ENCODE data around the gene PHYHD1.
"Not testable (repeated sequence)": the region's sequence is repeated elsewhere in the genome, so short reads cannot be mapped to it uniquely, and the experiment has no call there.

The PHYHD1 gene

GRCh38 chr9:128947277-128947526 is 26.4 kb downstream of the PHYHD1 start:
- no peak for DNase-seq (ENCODE audit: extremely low spot score, insufficient read length, low read depth)
- FAIRE-seq = no peak

DNA sequence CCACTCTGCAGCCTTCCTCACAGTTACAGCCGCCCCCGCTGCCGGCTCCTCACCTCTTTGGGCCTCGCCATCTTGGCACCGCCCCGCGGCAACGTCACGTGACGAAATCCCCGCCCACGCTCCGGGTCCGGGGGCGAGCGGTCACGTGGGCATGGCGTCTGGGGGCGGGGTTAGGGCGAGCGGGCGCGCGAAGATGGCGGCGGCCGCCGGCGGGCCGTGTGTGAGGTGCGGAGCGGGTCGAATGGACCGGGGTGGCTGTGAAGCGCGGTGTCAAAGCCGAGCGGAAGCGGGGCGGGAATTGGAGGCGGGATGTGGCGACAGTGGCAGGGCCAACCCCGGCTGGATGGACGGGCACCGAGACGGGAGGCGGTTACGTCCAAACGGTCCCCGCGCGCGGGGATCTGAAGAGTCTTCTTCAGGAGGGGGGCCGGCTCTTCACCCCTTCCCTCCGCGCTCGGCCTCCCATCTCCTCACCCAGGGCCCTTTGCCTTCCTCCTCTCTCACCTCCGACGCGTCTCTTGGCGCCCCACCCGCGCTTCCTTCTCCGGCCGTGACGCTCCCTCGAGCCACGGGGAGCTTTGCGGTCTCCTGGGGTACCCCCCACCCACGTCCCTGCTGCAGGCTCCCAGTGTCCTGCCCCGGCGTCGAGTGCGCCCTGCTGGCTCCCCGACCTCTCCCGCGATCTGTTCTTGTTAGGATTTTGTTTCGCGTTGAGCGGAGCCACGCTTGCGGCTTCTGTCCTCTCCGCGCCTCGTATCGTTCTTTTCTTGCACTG is 26.9 kb downstream of the PHYHD1 start, which contains the start of the genes DOLK and NUP188:
Gene DOLK (minus strand): TSS at position 77 of the 775 bp plus-strand sequence. CDS start 300 bp downstream, outside the sequence.
Gene NUP188 (plus strand): TSS at position 173 of the 775 bp plus-strand sequence. CDS start 21 bp downstream, at position 194.
- peak; percentile 86 for FAIRE-seq
- peak; percentile 99 for DNase-seq (ENCODE audit: extremely low spot score, insufficient read length, low read depth)

DNA sequence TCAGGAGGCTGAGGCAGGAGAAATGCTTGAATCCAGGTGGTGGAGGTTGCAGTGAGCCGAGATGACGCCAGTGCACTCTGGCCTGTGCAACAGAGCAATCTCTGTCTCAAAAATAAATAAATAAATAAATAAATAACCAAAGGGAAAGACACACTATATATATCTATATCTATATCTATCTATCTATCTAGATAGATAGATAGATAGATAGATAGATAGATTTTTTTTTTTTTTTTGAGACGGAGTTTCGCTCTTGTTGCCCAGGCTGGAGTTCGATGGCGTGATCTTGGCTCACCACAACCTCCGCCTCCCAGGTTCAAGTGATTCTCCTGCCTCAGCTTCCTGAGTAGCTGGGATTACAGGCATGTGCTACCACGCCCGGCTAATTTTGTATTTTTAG is 40.6 kb downstream of the PHYHD1 start:
- FAIRE-seq; DNase-seq (ENCODE audit: extremely low spot score, insufficient read length, low read depth): not testable (repeated sequence)

GRCh38 chr9:128969491-128969890 is 48.7 kb downstream of the PHYHD1 start:
- FAIRE-seq (no peak), DNase-seq (ENCODE audit: extremely low spot score, insufficient read length, low read depth) (no peak)

DNA sequence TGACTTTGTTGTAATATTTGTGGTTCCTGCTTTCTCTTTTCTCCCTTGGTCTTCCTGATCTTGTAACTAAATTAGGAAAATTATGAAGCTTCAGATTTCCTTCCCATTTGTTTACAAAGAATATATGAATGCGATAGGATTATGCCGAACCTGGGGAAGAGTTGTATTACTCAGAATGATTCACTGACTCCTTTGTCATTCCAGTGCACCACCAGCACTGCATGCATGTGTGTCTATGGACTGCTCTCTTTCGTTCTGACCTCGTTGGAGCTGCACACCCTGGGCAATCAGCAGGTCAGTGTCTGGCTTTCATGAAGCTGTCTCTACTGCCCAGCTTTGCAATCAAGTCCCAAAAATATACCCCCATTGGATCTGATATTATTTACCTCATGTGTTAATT is 52.2 kb downstream of the PHYHD1 start:
- DNase-seq (ENCODE audit: extremely low spot score, insufficient read length, low read depth) (no peak), FAIRE-seq (no peak)

GRCh38 chr9:128979111-128979510 is 58.3 kb downstream of the PHYHD1 start:
- FAIRE-seq = no peak

GRCh38 chr9:128983536-128983935 is 62.8 kb downstream of the PHYHD1 start:
- DNase-seq (ENCODE audit: extremely low spot score, insufficient read length, low read depth) = no peak

More at GRCh38 chr9:128979111-128979510, 58.3 kb downstream of the PHYHD1 start:
- DNase-seq (ENCODE audit: extremely low spot score, insufficient read length, low read depth) = no peak

DNA sequence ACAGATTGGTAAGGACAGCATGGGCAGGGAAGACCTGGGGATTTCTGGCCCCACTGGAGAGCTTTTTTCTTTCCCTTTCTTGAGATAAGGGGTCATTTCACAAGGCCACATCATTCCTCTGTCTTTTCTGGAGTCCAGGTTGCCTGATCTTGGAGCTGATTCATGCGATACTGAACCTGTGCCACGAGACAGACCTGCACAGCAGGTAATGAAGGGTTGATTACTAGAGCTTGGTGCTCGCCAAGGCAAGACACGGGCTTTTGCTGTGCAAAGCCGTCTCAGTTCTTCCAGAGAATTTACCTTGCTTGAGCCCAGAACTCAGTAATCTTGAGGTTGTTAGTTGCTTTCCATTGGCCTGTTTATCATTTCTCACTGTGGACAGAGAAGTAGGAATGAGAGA is 65.9 kb downstream of the PHYHD1 start:
- no peak for FAIRE-seq

More at GRCh38 chr9:128983536-128983935, 62.8 kb downstream of the PHYHD1 start:
- FAIRE-seq = no peak

DNA sequence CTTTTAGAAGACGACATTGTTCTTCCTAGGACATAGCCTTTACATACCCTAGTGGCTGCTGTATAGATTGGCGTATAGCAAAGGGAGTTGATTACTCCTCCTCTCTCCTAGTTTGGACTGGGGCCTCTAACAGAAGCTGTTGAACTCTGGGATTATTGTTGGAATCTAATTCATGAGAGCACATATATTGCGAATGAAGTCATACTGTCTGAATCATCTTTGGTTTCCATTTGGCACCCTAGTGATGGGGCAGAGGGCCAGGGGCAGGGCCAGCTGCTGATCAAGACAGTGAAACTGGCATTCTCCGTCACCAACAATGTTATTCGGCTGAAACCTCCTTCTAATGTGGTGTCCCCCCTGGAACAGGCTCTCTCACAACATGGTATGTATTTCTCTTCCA is 67.0 kb downstream of the PHYHD1 start:
- no peak for FAIRE-seq
- no peak for DNase-seq (ENCODE audit: extremely low spot score, insufficient read length, low read depth)

More for the DNA sequence above, 65.9 kb downstream of the PHYHD1 start:
- DNase-seq (ENCODE audit: extremely low spot score, insufficient read length, low read depth) = no peak
